Uterus (tissue), 2 donors: ENCODE measurements around the gene IRF2BP2.

Experiments used
- POLR2A ChIP-seq, 2 donors: fragments of 450-650 bp; IDR thresholded peaks; one replicate each; pipeline ENCODE4 v1.6.1; 2016; ENCODE audit warnings: antibody characterized with exemption in 2 of 2, mild to moderate bottlenecking in 1 of 2, moderate library complexity in 1 of 2
- TF ChIP-seq, protein P1 (sequence below), 4 experiments: fragments of 200-600 bp in 2 of 4; fragments of 450-650 bp in 2 of 4; sonication (generic) in 2 of 4; IDR thresholded peaks; one replicate each; pipeline ENCODE4 v1.5.1; 2016 to 2019; ENCODE audit warnings: antibody characterized with exemption in 4 of 4, mild to moderate bottlenecking in 2 of 4, moderate library complexity in 1 of 4

DNA sequence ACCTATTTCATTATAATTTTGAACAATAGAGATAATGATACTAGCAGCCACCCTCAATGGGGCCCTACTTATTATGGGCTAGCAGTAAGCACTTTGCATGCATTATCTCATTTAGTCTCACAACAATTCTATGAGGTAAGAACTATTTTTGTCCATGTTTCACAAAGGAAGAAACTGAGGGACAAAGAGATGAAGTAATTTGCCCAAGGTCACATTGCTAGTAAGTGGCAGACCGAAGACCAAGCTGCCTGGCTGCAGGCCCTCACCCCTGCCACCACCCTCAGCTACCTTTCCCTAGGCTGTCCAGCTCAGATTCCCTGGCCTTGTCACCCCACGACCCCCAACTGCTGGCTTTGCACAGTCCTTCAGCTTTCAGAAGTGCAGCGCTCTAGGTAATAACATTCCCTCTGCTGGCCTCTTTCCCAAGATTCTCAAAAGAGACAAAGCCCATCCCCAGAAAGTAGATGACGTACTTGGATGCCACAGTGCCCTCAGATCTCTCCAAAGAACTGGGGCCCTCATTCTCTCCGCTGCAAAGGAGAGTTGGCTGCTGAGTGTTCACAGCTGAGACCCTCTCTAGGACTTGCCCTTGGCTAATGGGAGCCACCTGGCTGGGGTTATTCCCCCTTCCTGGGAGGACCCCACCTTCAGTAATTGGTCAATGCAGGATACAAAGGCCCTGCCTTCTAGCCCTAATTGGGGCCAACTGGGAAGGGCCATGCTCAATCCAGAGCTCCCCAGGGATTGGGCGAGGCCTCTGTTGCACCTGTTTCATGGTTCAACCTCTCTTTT, 39.5 kb downstream of the IRF2BP2 start:
- no peak for TF ChIP-seq POLR2A (IDR thresholded peaks at IDR 0.05)
- TF ChIP-seq, protein P1, sequence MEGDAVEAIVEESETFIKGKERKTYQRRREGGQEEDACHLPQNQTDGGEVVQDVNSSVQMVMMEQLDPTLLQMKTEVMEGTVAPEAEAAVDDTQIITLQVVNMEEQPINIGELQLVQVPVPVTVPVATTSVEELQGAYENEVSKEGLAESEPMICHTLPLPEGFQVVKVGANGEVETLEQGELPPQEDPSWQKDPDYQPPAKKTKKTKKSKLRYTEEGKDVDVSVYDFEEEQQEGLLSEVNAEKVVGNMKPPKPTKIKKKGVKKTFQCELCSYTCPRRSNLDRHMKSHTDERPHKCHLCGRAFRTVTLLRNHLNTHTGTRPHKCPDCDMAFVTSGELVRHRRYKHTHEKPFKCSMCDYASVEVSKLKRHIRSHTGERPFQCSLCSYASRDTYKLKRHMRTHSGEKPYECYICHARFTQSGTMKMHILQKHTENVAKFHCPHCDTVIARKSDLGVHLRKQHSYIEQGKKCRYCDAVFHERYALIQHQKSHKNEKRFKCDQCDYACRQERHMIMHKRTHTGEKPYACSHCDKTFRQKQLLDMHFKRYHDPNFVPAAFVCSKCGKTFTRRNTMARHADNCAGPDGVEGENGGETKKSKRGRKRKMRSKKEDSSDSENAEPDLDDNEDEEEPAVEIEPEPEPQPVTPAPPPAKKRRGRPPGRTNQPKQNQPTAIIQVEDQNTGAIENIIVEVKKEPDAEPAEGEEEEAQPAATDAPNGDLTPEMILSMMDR (IDR thresholded peaks at IDR 0.05), result no peak
